HEK293 (cell line): ENCODE data around the gene RPL10A.

Experiments
- CTCF ChIA-PET: fragments of 350-600 bp; formaldehyde crosslinking; extraction: SDS; loops from one replicate; lab custom pipeline; 2021; ENCODE audit warnings: antibody characterized with exemption; lab: Yijun Ruan, JAX
- POLR2A ChIA-PET: fragments of 300-600 bp; formaldehyde crosslinking; extraction: SDS; loops from one replicate; lab custom pipeline; 2020; ENCODE audit warnings: antibody characterized with exemption, inconsistent platforms; lab: Yijun Ruan, JAX
- H3K27ac ChIP-seq: fragments of 200-500 bp; sonication (Bioruptor generic); 2 replicates; pipeline ENCODE4 v1.5.1; 2014; ENCODE audit warnings: low read depth, low read length, control low read depth, inconsistent platforms; ENCODE audit errors: extremely low read depth
- H3K36me3 ChIP-seq, 2 experiments: fragments of 200-500 bp in 1 of 2; sonication (Bioruptor generic) in 1 of 2; 1 replicate in 1 of 2; 2 replicates in 1 of 2; pipeline ENCODE4 v1.5.1; 2014 to 2017; ENCODE audit warnings: inconsistent platforms in 2 of 2, low read length in 2 of 2; ENCODE audit not compliant: control insufficient read depth in 2 of 2, insufficient read depth in 1 of 2
- H3K4me1 ChIP-seq: fragments of 200-500 bp; sonication (Bioruptor generic); 2 replicates; pipeline ENCODE4 v1.5.1; 2014; ENCODE audit warnings: mild to moderate bottlenecking, low read length, inconsistent platforms; ENCODE audit not compliant: control insufficient read depth, insufficient read depth
- H3K4me3 ChIP-seq: 2 replicates; pipeline ENCODE4 v1.5.1; 2011; ENCODE audit warnings: low read depth, mild to moderate bottlenecking, control low read depth, low read length, moderate library complexity
- H3K9me3 ChIP-seq: fragments of 200-500 bp; sonication (Bioruptor generic); 2 replicates; pipeline ENCODE4 v1.5.1; 2014; ENCODE audit warnings: low read depth, low read length, inconsistent platforms; ENCODE audit not compliant: control insufficient read depth, insufficient read depth
- BCL11A ChIP-seq: fragments of 450-650 bp; formaldehyde crosslinking; IDR thresholded peaks from 2 replicates; pipeline ENCODE4 v1.5.1; 2016; ENCODE audit warnings: low read depth, missing biosample characterization, missing genetic modification characterization
- KLF7 ChIP-seq: fragments of 450-650 bp; formaldehyde crosslinking; IDR thresholded peaks from 2 replicates; pipeline ENCODE4 v1.5.1; 2016; ENCODE audit warnings: missing biosample characterization, missing genetic modification characterization, borderline replicate concordance
- OSR2 ChIP-seq: fragments of 450-650 bp; formaldehyde crosslinking; IDR thresholded peaks from 2 replicates; pipeline ENCODE4 v1.5.1; 2016; ENCODE audit warnings: missing biosample characterization, missing genetic modification characterization
- SETDB1 ChIP-seq: IDR thresholded peaks from one replicate; pipeline ENCODE4 v1.6.1; 2017; ENCODE audit warnings: mild to moderate bottlenecking, low read length, moderate library complexity, mixed read lengths; ENCODE audit not compliant: insufficient read length
- SP2 ChIP-seq: fragments of 450-650 bp; formaldehyde crosslinking; IDR thresholded peaks from 2 replicates; pipeline ENCODE4 v1.5.1; 2016; ENCODE audit warnings: missing biosample characterization, missing genetic modification characterization
- ZNF10 ChIP-seq: fragments of 450-650 bp; formaldehyde crosslinking; IDR thresholded peaks from 2 replicates; pipeline ENCODE4 v1.5.1; 2017; ENCODE audit warnings: missing biosample characterization, missing genetic modification characterization
- ZNF112 ChIP-seq: fragments of 450-650 bp; formaldehyde crosslinking; IDR thresholded peaks from 2 replicates; pipeline ENCODE4 v1.5.0; 2017; ENCODE audit warnings: missing biosample characterization, missing genetic modification characterization
- ZNF132 ChIP-seq: fragments of 450-650 bp; formaldehyde crosslinking; IDR thresholded peaks from 2 replicates; pipeline ENCODE4 v1.5.1; 2017; ENCODE audit warnings: missing biosample characterization, missing genetic modification characterization, borderline replicate concordance
- ZNF174 ChIP-seq: fragments of 450-650 bp; formaldehyde crosslinking; IDR thresholded peaks from 2 replicates; pipeline ENCODE4 v1.5.0; 2017; ENCODE audit warnings: missing biosample characterization, mild to moderate bottlenecking, missing genetic modification characterization
- ZNF175 ChIP-seq: fragments of 450-650 bp; formaldehyde crosslinking; IDR thresholded peaks from 2 replicates; pipeline ENCODE4 v1.5.1; 2016; ENCODE audit warnings: missing biosample characterization, missing genetic modification characterization
- ZNF202 ChIP-seq: fragments of 450-650 bp; formaldehyde crosslinking; IDR thresholded peaks from 2 replicates; pipeline ENCODE4 v1.5.1; 2016; ENCODE audit warnings: missing biosample characterization, missing genetic modification characterization, borderline replicate concordance
- ZNF223 ChIP-seq: fragments of 450-650 bp; formaldehyde crosslinking; IDR thresholded peaks from 2 replicates; pipeline ENCODE4 v1.5.1; 2016; ENCODE audit warnings: missing biosample characterization, missing genetic modification characterization
- ZNF324 ChIP-seq: fragments of 450-650 bp; formaldehyde crosslinking; IDR thresholded peaks from 2 replicates; pipeline ENCODE4 v1.5.1; 2016; ENCODE audit warnings: missing biosample characterization, missing genetic modification characterization
- ZNF335 ChIP-seq: fragments of 450-650 bp; formaldehyde crosslinking; conservative IDR thresholded peaks from 2 replicates; pipeline ENCODE4 v1.5.1; 2016; ENCODE audit warnings: missing biosample characterization, missing genetic modification characterization
- ZNF510 ChIP-seq: fragments of 450-650 bp; formaldehyde crosslinking; IDR thresholded peaks from 2 replicates; pipeline ENCODE4 v1.5.1; 2018; ENCODE audit warnings: mild to moderate bottlenecking, missing genetic modification characterization, missing biosample characterization; ENCODE audit not compliant: insufficient replicate concordance
- ZNF514 ChIP-seq: fragments of 450-650 bp; formaldehyde crosslinking; IDR thresholded peaks from 2 replicates; pipeline ENCODE4 v1.5.1; 2016; ENCODE audit warnings: missing biosample characterization, missing genetic modification characterization
- ZNF548 ChIP-seq: fragments of 450-650 bp; formaldehyde crosslinking; IDR thresholded peaks from 2 replicates; pipeline ENCODE4 v1.5.1; 2016; ENCODE audit warnings: missing biosample characterization, missing genetic modification characterization
- ZNF560 ChIP-seq: fragments of 450-650 bp; formaldehyde crosslinking; IDR thresholded peaks from 2 replicates; pipeline ENCODE4 v1.5.1; 2017; ENCODE audit warnings: missing biosample characterization, missing genetic modification characterization, borderline replicate concordance
- ZNF600 ChIP-seq: fragments of 450-650 bp; formaldehyde crosslinking; IDR thresholded peaks from 2 replicates; pipeline ENCODE4 v1.5.1; 2016; ENCODE audit warnings: missing biosample characterization, missing genetic modification characterization
- ZNF610 ChIP-seq: fragments of 450-650 bp; formaldehyde crosslinking; IDR thresholded peaks from 2 replicates; pipeline ENCODE4 v1.5.1; 2016; ENCODE audit warnings: missing biosample characterization, missing genetic modification characterization, borderline replicate concordance
- ZNF621 ChIP-seq: fragments of 450-650 bp; formaldehyde crosslinking; IDR thresholded peaks from 2 replicates; pipeline ENCODE4 v1.5.1; 2017; ENCODE audit warnings: missing biosample characterization, missing genetic modification characterization
- ZNF624 ChIP-seq: fragments of 450-650 bp; formaldehyde crosslinking; IDR thresholded peaks from 2 replicates; pipeline ENCODE4 v1.5.1; 2017; ENCODE audit warnings: missing biosample characterization, missing genetic modification characterization
- ZNF707 ChIP-seq: fragments of 450-650 bp; formaldehyde crosslinking; IDR thresholded peaks from 2 replicates; pipeline ENCODE4 v1.5.1; 2016; ENCODE audit warnings: missing biosample characterization, missing genetic modification characterization
- TF ChIP-seq, protein P1 (sequence below): fragments of 450-650 bp; formaldehyde crosslinking; IDR thresholded peaks from 2 replicates; pipeline ENCODE4 v1.5.1; 2016; ENCODE audit warnings: missing biosample characterization, missing genetic modification characterization
- TF ChIP-seq, protein P2 (sequence below): fragments of 450-650 bp; formaldehyde crosslinking; IDR thresholded peaks from 2 replicates; pipeline ENCODE4 v1.5.1; 2016; ENCODE audit warnings: missing biosample characterization, missing genetic modification characterization, low read depth
- TF ChIP-seq, protein P3 (sequence below): fragments of 450-650 bp; formaldehyde crosslinking; IDR thresholded peaks from 2 replicates; pipeline ENCODE4 v1.5.1; 2017; ENCODE audit warnings: missing biosample characterization, missing genetic modification characterization

The RPL10A gene

DNA sequence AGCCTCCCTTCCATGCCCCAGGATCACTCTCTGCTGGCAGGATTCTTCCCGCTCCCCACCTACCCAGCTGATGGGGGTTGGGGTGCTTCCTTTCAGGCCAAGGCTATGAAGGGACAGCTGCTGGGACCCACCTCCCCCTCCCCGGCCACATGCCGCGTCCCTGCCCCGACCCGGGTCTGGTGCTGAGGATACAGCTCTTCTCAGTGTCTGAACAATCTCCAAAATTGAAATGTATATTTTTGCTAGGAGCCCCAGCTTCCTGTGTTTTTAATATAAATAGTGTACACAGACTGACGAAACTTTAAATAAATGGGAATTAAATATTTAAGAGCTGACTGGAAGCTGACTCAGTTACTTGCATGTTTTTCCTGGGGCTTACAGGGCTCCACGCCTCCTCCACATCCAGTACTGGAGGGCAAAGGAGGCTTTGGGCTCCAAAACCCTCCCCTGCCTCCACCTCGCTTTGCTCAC is 40.3 kb upstream of the RPL10A start (continued):
- no peak for TF ChIP-seq BCL11A (tag by site-specific recombination)

DNA sequence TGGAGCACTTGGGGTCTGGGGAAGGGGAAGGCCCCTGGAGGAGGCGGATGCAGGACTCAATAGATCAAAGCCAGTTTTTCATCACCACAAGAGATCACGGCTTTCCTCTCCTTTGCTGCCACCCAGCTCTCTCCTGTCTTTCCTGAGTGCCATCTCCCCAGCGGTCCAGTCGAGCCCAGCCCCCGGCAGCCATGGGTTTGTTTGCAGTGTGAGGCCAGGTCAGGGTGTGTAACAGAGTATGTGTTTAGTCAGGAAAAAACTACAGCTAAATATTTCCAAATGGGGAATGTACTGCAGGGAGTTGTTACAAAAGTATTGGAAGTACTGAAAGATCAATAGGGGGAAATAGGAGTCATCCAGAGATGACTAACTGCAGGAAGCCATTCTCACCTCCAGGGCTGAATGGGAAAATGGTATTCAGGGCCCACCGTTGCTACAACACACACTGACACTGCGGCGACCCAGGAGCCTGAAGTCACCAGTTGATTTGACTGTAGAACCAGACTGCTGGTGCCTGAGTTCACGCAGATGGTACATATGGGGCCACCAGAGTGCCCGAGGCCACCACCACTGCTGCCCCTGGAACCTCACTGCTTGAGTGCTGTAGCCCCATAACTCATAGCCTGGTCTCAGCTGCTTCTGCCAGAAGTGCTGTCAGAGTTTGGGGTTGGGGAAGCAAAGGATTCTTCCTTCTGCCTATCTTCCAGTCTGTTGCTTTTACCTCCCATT is 39.6 kb upstream of the RPL10A start:
- POLR2A ChIA-PET = no interaction called here
- Histone ChIP-seq H3K36me3 (peaks cover 0 to 28% of the 10 kb centered on the region in 2 experiments; a peak in 1 of 3 replicates), H3K4me3 (no peak overlapping the region), H3K9me3 (no peaks in the 10 kb centered on the region), H3K27ac (no peak overlapping the region), H3K4me1 (no peaks in the 10 kb centered on the region)
- CTCF ChIA-PET = interaction anchor here (0.7 to 1.5 kb wide), 2 partner anchors 9 to 13 kb away, joined by 3 to 5 read pairs; no protein-coding TSS in a partner anchor
- no peak for TF ChIP-seq ZNF174 (tag by site-specific recombination)
- TF ChIP-seq KLF7 (tag by site-specific recombination) = no peak
- no peak for TF ChIP-seq ZNF560 (tag by site-specific recombination)
- no peak for TF ChIP-seq ZNF335 (tag by site-specific recombination)
- no peak for TF ChIP-seq ZNF202 (tag by site-specific recombination)
- no peak for TF ChIP-seq SP2 (tag by site-specific recombination)
- TF ChIP-seq ZNF112 (tag by site-specific recombination) = no peak
- TF ChIP-seq ZNF132 = no peak
- no peak for TF ChIP-seq ZNF324 (tag by site-specific recombination)
- no peak for TF ChIP-seq ZNF707

DNA sequence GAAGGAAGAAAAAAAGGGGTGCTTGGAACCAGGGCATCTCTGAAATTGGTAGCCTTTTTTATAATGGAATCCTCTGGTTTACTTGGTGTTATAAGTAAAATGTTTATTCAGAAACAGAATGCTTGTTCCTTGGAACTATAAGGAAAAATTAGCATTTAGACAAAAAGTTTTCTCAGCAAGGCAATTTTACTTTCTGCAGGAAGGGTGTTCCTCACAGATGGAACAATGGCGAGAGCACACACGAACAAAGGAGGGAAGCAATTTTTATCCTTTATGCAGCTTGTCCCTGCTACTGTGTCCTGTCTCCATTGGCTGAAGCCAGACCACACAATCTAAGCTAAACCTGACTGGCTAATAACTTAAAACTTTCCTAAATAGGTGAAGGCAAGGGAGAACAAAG is 38.7 kb upstream of the RPL10A start:
- H3K27ac ChIP-seq = no peak overlapping the region
- POLR2A ChIA-PET = no interaction called here
- H3K36me3 ChIP-seq = peaks cover 0 to 19% of the 10 kb centered on the region in 2 experiments; a peak in 1 of 3 replicates
- TF ChIP-seq ZNF223 (tag by site-specific recombination) (no peak), SETDB1 (peak; percentile 86), ZNF10 (tag by site-specific recombination) (0 out of 2 replicates have a peak, but pooled peaks have one; percentile 49)
- CTCF ChIA-PET = interaction anchor here (1.1 kb wide), 1 partner anchor 14 kb away, joined by 6 read pairs; no protein-coding TSS in a partner anchor
- no peaks in the 10 kb centered on the region for H3K9me3 ChIP-seq
- H3K4me1 ChIP-seq = no peaks in the 10 kb centered on the region
- H3K4me3 ChIP-seq = no peak overlapping the region

DNA sequence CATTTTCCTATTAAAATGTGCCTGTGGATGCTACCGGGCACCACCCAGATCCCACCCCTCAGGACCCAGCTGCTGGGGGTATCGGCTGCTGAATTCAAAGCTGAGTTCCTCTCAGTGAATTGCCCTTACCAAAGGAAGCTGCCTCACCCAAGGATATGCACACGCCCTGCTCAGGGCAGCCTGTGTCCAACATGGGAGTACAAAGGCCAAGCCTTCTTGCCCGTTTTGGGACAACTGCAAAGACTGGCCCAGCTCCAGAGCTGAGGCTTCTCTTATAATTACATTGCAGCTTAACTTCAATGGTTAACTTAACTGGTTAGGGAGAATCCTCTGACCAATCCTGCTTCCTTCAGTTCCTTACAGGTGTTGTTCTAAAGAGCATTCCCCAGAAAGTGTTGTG is 35.9 kb upstream of the RPL10A start:
- no peak overlapping the region for H3K27ac ChIP-seq
- H3K4me1 ChIP-seq = peaks cover 4% of the 10 kb centered on the region; the same call in 1 of the 2 replicates
- H3K9me3 ChIP-seq = no peaks in the 10 kb centered on the region
- no peaks in the 10 kb centered on the region for H3K36me3 ChIP-seq
- TF ChIP-seq ZNF610 (tag by site-specific recombination) = no peak
- TF ChIP-seq ZNF600 (tag by site-specific recombination) = no peak
- TF ChIP-seq ZNF175 (tag by site-specific recombination) = no peak
- TF ChIP-seq, protein P1, sequence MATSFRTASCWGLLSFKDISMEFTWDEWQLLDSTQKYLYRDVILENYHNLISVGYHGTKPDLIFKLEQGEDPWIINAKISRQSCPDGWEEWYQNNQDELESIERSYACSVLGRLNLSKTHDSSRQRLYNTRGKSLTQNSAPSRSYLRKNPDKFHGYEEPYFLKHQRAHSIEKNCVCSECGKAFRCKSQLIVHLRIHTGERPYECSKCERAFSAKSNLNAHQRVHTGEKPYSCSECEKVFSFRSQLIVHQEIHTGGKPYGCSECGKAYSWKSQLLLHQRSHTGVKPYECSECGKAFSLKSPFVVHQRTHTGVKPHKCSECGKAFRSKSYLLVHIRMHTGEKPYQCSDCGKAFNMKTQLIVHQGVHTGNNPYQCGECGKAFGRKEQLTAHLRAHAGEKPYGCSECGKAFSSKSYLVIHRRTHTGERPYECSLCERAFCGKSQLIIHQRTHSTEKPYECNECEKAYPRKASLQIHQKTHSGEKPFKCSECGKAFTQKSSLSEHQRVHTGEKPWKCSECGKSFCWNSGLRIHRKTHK (tag by site-specific recombination) = no peak
- TF ChIP-seq, protein P2, sequence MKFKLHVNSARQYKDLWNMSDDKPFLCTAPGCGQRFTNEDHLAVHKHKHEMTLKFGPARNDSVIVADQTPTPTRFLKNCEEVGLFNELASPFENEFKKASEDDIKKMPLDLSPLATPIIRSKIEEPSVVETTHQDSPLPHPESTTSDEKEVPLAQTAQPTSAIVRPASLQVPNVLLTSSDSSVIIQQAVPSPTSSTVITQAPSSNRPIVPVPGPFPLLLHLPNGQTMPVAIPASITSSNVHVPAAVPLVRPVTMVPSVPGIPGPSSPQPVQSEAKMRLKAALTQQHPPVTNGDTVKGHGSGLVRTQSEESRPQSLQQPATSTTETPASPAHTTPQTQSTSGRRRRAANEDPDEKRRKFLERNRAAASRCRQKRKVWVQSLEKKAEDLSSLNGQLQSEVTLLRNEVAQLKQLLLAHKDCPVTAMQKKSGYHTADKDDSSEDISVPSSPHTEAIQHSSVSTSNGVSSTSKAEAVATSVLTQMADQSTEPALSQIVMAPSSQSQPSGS (tag by site-specific recombination) = no peak
- no peak for TF ChIP-seq ZNF548 (tag by site-specific recombination)
- no peak for TF ChIP-seq ZNF510
- TF ChIP-seq OSR2 (tag by site-specific recombination) = no peak
- no peak for TF ChIP-seq ZNF624 (tag by site-specific recombination)
- TF ChIP-seq, protein P3, sequence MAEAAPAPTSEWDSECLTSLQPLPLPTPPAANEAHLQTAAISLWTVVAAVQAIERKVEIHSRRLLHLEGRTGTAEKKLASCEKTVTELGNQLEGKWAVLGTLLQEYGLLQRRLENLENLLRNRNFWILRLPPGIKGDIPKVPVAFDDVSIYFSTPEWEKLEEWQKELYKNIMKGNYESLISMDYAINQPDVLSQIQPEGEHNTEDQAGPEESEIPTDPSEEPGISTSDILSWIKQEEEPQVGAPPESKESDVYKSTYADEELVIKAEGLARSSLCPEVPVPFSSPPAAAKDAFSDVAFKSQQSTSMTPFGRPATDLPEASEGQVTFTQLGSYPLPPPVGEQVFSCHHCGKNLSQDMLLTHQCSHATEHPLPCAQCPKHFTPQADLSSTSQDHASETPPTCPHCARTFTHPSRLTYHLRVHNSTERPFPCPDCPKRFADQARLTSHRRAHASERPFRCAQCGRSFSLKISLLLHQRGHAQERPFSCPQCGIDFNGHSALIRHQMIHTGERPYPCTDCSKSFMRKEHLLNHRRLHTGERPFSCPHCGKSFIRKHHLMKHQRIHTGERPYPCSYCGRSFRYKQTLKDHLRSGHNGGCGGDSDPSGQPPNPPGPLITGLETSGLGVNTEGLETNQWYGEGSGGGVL (tag by site-specific recombination) = no peak
- TF ChIP-seq ZNF514 (tag by site-specific recombination) = no peak
- TF ChIP-seq ZNF621 (tag by site-specific recombination) = no peak
- ChIA-PET POLR2A (interaction anchor here (0.9 kb wide), 1 partner anchor 9 kb away, joined by 3 read pairs; no protein-coding TSS in a partner anchor), CTCF (interaction anchor here (1.5 to 6.6 kb wide), 2 partner anchors 13 to 17 kb away, joined by 6 to 39 read pairs; no protein-coding TSS in a partner anchor)
- H3K4me3 ChIP-seq = no peak overlapping the region
